PC-3 (cell line): ENCODE results near the gene SPOP. TPM values are rescaled to one million over a fixed set of nuclear protein-coding genes. Genes with fewer than 3 reads are reported as not detected.

Experiments used
- ATAC-seq: fragments of 200-7000 bp; cut with Tn5 transposase; 2 replicates; pipeline ENCODE4 v1.9.1; 2020; ENCODE audit warnings: mild to moderate bottlenecking, moderate library complexity
- BruUV-seq: library from RNA; stranded (reverse); fragments of 400-500 nt; replicated peaks from 2 replicates; lab custom pipeline; 2021; lab: Mats Ljungman, UMichigan
- CTCF ChIA-PET: fragments of 300-600 bp; sonication (Branson Sonifier 250); formaldehyde crosslinking; loops from one replicate; lab custom pipeline; 2022; ENCODE audit warnings: antibody characterized with exemption; lab: Charles Lee
- POLR2A ChIA-PET: fragments of 300-600 bp; sonication (Branson Sonifier 250); formaldehyde crosslinking; loops from one replicate; lab custom pipeline; 2022; ENCODE audit warnings: antibody characterized with exemption; ENCODE audit not compliant: unreplicated experiment; lab: Charles Lee
- DNase-seq: peaks from one replicate; pipeline ENCODE4 v3.0.0-alpha.2; 2015
- H2AFZ ChIP-seq: fragments of 300-600 bp; sonication (generic); 2 replicates; pipeline ENCODE4 v1.6.0; 2016; ENCODE audit warnings: antibody characterized with exemption, low read length
- H3F3A ChIP-seq: fragments of 300-600 bp; sonication (generic); one replicate; pipeline ENCODE4 v1.6.0; 2017; ENCODE audit warnings: antibody characterized with exemption, low read length, control low read depth, mild to moderate bottlenecking; ENCODE audit not compliant: unreplicated experiment
- H3K27ac ChIP-seq: fragments of 300-600 bp; sonication (generic); 2 replicates; pipeline ENCODE4 v1.5.1; 2016; ENCODE audit warnings: mild to moderate bottlenecking, low read length
- H3K27me3 ChIP-seq: fragments of 300-600 bp; sonication (generic); 2 replicates; pipeline ENCODE4 v1.6.1; 2016; ENCODE audit warnings: low read length, mixed read lengths
- H3K36me3 ChIP-seq: fragments of 300-600 bp; sonication (generic); 2 replicates; pipeline ENCODE4 v1.6.1; 2016; ENCODE audit warnings: low read depth, mixed run types, low read length, mixed read lengths
- H3K4me1 ChIP-seq: fragments of 300-600 bp; sonication (generic); 2 replicates; pipeline ENCODE4 v1.5.1; 2016; ENCODE audit warnings: low read length; ENCODE audit not compliant: insufficient read depth
- H3K4me2 ChIP-seq: fragments of 300-600 bp; sonication (generic); 2 replicates; pipeline ENCODE4 v1.6.0; 2016; ENCODE audit warnings: low read length
- H3K4me3 ChIP-seq: fragments of 300-600 bp; sonication (generic); 2 replicates; pipeline ENCODE4 v1.5.1; 2016; ENCODE audit warnings: mild to moderate bottlenecking, low read length, mixed read lengths
- H3K79me2 ChIP-seq: fragments of 300-600 bp; sonication (generic); 2 replicates; pipeline ENCODE4 v1.6.1; 2017; ENCODE audit warnings: low read length, mixed read lengths
- H3K9ac ChIP-seq: fragments of 300-600 bp; sonication (generic); 2 replicates; pipeline ENCODE4 v1.6.0; 2016; ENCODE audit warnings: mild to moderate bottlenecking, low read length
- H3K9me2 ChIP-seq: fragments of 300-600 bp; sonication (generic); replicated peaks from 2 replicates; pipeline ENCODE4 v1.6.1; 2016; ENCODE audit warnings: mixed run types, low read length, mixed read lengths
- H3K9me3 ChIP-seq: fragments of 300-600 bp; sonication (generic); 2 replicates; pipeline ENCODE4 v1.6.1; 2016; ENCODE audit warnings: low read length, mixed read lengths
- H4K20me1 ChIP-seq: fragments of 300-600 bp; sonication (generic); 2 replicates; pipeline ENCODE4 v1.6.1; 2016; ENCODE audit warnings: low read length, mixed read lengths
- EZH2 ChIP-seq: fragments of 300-600 bp; sonication (generic); IDR thresholded peaks from one replicate; pipeline ENCODE4 v1.6.1; 2017; ENCODE audit warnings: antibody characterized with exemption, mild to moderate bottlenecking, low read length; ENCODE audit not compliant: unreplicated experiment
- EZH2phosphoT487 ChIP-seq: fragments of 300-600 bp; sonication (generic); IDR thresholded peaks from 2 replicates; pipeline ENCODE4 v1.6.1; 2018; ENCODE audit warnings: mild to moderate bottlenecking, antibody characterized with exemption, low read length, borderline replicate concordance
- intact Hi-C: fragments of 100-400 bp; cut with micrococcal nuclease; formaldehyde crosslinking; loops from 2 replicates; pipeline ENCODE4 v1.9.0; 2023
- total RNA-seq: library from RNA; depleted of rRNA; stranded (reverse); fragments of >200 nt; gene quantifications from 2 replicates; pipeline ENCODE4 v1.2.3, GENCODE V29; 2014
- TF ChIP-seq, protein P1 (sequence below): fragments of 300-600 bp; sonication (generic); conservative IDR thresholded peaks from 2 replicates; pipeline ENCODE4 v1.5.1; 2017; ENCODE audit warnings: antibody characterized with exemption, low read depth, mild to moderate bottlenecking, low read length

The SPOP gene
- total RNA-seq, 1 experiment from 2014 or later = 54.7 TPM

DNA sequence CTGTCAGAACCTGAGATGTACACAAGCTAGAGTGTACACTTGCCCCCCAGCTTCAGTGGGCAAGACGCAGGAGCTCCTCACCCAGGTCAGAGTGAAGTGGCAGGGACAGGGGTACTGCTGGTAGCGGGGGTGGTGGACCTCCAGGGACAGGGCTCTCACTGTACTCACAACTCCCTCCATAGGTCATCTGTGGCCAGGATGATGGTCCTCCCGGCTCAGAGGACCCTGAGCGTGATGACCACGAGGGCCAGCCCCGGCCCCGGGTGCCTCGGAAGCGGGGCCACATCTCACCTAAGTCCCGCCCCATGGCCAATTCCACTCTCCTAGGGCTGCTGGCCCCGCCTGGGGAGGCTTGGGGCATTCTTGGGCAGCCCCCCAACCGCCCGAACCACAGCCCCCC, 99.5 kb downstream of the SPOP start:
- no peaks in the 10 kb centered on the region for H3K79me2 ChIP-seq
- peaks cover 16% of the 10 kb centered on the region for H3K27me3 ChIP-seq
- H4K20me1 ChIP-seq = no peaks in the 10 kb centered on the region
- H3K4me3 ChIP-seq = no peak overlapping the region
- no peak for DNase-seq
- H3K27ac ChIP-seq = no peak overlapping the region
- ATAC-seq = no peak
- no peak overlapping the region for H3K4me2 ChIP-seq
- H3K36me3 ChIP-seq = no peaks in the 10 kb centered on the region
- H2AFZ ChIP-seq = no peak overlapping the region
- no peaks in the 10 kb centered on the region for H3K9me2 ChIP-seq
- peaks cover 20% of the 10 kb centered on the region for H3K4me1 ChIP-seq
- H3K9ac ChIP-seq = no peak overlapping the region
- intact Hi-C loops = no loop called here
- no peak for TF ChIP-seq EZH2
- no peak for TF ChIP-seq EZH2phosphoT487
- TF ChIP-seq, protein P1, sequence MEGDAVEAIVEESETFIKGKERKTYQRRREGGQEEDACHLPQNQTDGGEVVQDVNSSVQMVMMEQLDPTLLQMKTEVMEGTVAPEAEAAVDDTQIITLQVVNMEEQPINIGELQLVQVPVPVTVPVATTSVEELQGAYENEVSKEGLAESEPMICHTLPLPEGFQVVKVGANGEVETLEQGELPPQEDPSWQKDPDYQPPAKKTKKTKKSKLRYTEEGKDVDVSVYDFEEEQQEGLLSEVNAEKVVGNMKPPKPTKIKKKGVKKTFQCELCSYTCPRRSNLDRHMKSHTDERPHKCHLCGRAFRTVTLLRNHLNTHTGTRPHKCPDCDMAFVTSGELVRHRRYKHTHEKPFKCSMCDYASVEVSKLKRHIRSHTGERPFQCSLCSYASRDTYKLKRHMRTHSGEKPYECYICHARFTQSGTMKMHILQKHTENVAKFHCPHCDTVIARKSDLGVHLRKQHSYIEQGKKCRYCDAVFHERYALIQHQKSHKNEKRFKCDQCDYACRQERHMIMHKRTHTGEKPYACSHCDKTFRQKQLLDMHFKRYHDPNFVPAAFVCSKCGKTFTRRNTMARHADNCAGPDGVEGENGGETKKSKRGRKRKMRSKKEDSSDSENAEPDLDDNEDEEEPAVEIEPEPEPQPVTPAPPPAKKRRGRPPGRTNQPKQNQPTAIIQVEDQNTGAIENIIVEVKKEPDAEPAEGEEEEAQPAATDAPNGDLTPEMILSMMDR = no peak
- POLR2A ChIA-PET = interaction anchor here (0.6 kb wide), 1 partner anchor 16 kb away, joined by 4 read pairs; no protein-coding TSS in a partner anchor
- CTCF ChIA-PET = interaction anchor here (0.5 kb wide), 1 partner anchor 12 kb away, joined by 3 read pairs; no protein-coding TSS in a partner anchor
- no peaks in the 10 kb centered on the region for H3K9me3 ChIP-seq
- no TSS peak for BruUV-seq
- H3F3A ChIP-seq = no peaks in the 10 kb centered on the region

GRCh38 chr17:49577963-49578362, 99.9 kb downstream of the SPOP start:
- H3K4me2 ChIP-seq = no peak overlapping the region
- TF ChIP-seq, protein P1 = no peak
- TF ChIP-seq EZH2 = no peak
- no peak for TF ChIP-seq EZH2phosphoT487
- peaks cover 15% of the 10 kb centered on the region for H3K4me1 ChIP-seq
- H3F3A ChIP-seq = no peaks in the 10 kb centered on the region
- no peak overlapping the region for H2AFZ ChIP-seq
- CTCF ChIA-PET = no interaction called here
- H3K9ac ChIP-seq = no peak overlapping the region
- no peaks in the 10 kb centered on the region for H3K79me2 ChIP-seq
- H3K27ac ChIP-seq = no peak overlapping the region
- no peaks in the 10 kb centered on the region for H4K20me1 ChIP-seq
- no peaks in the 10 kb centered on the region for H3K36me3 ChIP-seq
- no peak for ATAC-seq
- BruUV-seq = no TSS peak
- no peaks in the 10 kb centered on the region for H3K9me3 ChIP-seq
- intact Hi-C loops = no loop called here
- H3K9me2 ChIP-seq = no peaks in the 10 kb centered on the region
- peaks cover 16% of the 10 kb centered on the region for H3K27me3 ChIP-seq
- DNase-seq = no peak
- no peak overlapping the region for H3K4me3 ChIP-seq
- POLR2A ChIA-PET = no interaction called here

DNA sequence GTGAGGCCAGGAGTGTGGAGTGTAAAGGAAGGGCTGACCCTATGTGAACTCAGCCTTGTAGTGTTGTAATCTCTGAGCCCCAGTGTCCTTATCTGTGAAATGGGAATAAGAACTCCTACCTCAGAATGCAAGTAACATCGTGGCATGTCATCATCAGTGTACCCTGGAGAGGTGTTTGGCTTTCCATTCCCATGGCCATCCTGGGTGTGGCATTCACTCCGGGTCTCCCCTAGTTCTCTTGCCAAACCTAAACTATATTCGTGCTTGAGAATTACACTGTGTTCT, 100.3 kb downstream of the SPOP start:
- H3K9ac ChIP-seq = no peak overlapping the region
- no peak overlapping the region for H3K4me3 ChIP-seq
- intact Hi-C loops = no loop called here
- H3K9me3 ChIP-seq = no peaks in the 10 kb centered on the region
- BruUV-seq = no TSS peak
- H3K4me2 ChIP-seq = no peak overlapping the region
- no peak overlapping the region for H2AFZ ChIP-seq
- TF ChIP-seq, protein P1 = no peak
- no peak for TF ChIP-seq EZH2
- H3K36me3 ChIP-seq = no peaks in the 10 kb centered on the region
- peaks cover 12% of the 10 kb centered on the region for H3K4me1 ChIP-seq
- H3K27ac ChIP-seq = no peak overlapping the region
- no peaks in the 10 kb centered on the region for H3F3A ChIP-seq
- ATAC-seq (no peak), DNase-seq (no peak)
- H3K27me3 ChIP-seq = peaks cover 16% of the 10 kb centered on the region
- no peaks in the 10 kb centered on the region for H3K79me2 ChIP-seq
- ChIA-PET POLR2A (no interaction called here), CTCF (no interaction called here)
- no peaks in the 10 kb centered on the region for H4K20me1 ChIP-seq
- no peaks in the 10 kb centered on the region for H3K9me2 ChIP-seq
